GM18873 (cell line): Measurements from ENCODE around the gene UTP14C.
"Not testable (repeated sequence)": the region's sequence is repeated elsewhere in the genome, so short reads cannot be mapped to it uniquely, and the experiment has no call there.

Experiments used
- ATAC-seq: cut with Tn5 transposase; IDR thresholded peaks from one replicate; pipeline ENCODE4 v1.9.1; 2021; ENCODE audit warnings: mild to moderate bottlenecking, moderate library complexity, moderate number of reproducible peaks; ENCODE audit not compliant: unreplicated experiment, low FRiP score

UTP14C gene

GRCh38 chr13:52036037-52036436, 11.5 kb downstream of the UTP14C start:
- ATAC-seq = no peak

GRCh38 chr13:52043675-52044074, 19.2 kb downstream of the UTP14C start:
- no peak for ATAC-seq

- ATAC-seq = no peak
Measured at GRCh38 chr13:52047463-52047862, 23.0 kb downstream of the UTP14C start.

GRCh38 chr13:52048516-52048915, 24.0 kb downstream of the UTP14C start:
- ATAC-seq = no peak

- ATAC-seq = no peak
Measured at GRCh38 chr13:52051400-52051799, 26.9 kb downstream of the UTP14C start.

GRCh38 chr13:52053460-52053859, 29.0 kb downstream of the UTP14C start:
- no peak for ATAC-seq

GRCh38 chr13:52061064-52061463, 36.6 kb downstream of the UTP14C start:
- ATAC-seq = not testable (repeated sequence)

GRCh38 chr13:52061587-52061986, 37.1 kb downstream of the UTP14C start:
- no peak for ATAC-seq

GRCh38 chr13:52067237-52067636, 42.7 kb downstream of the UTP14C start:
- no peak for ATAC-seq

GRCh38 chr13:52070929-52071523, 46.5 kb downstream of the UTP14C start:
- no peak for ATAC-seq
